Peyer's patch (tissue), 4 donors: Measurements from ENCODE around the gene PIGZ.

Experiments
- POLR2A ChIP-seq, 2 donors: fragments of 450-650 bp; IDR thresholded peaks; one replicate each; pipeline ENCODE4 v1.5.1; 2017; ENCODE audit warnings: antibody characterized with exemption in 2 of 2, mild to moderate bottlenecking in 2 of 2, moderate library complexity in 2 of 2
- TF ChIP-seq, protein P1 (sequence below), 6 experiments: fragments of 450-650 bp in 4 of 6; fragments of 200-600 bp in 2 of 6; sonication (generic) in 1 of 6; IDR thresholded peaks; one replicate each; pipeline ENCODE4 v1.5.1; 2017 to 2019; ENCODE audit warnings: antibody characterized with exemption in 6 of 6, mild to moderate bottlenecking in 3 of 6, moderate library complexity in 1 of 6

DNA sequence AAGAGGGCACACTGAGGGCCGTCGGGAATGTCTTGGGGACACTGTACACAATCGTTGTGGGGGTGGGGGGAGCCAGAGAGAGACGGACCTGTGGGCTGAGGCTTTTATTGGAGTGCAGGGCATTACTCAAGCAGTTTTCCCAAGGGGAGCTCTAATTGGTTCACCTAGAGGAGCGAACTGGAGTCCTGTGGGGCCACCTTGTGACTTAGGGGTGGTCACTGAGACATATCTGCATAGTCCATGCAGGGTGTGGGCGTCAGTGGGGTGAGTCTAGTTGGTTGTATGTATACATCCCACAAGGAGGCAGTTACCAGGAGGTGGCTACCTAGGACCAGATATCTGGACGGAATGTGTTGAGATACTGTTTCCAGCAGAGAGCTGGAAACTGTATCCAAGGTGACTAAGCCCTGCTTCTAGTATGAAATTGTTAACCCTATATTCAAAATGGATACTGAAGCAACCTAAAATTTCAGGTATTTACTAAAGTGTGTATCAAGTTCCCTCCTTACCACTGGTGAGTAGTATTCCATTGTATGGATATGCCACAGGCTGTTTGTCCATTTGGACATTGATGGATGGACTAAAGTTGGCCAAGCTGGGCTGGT is 2.6 kb upstream of the PIGZ start:
- TF ChIP-seq, protein P1, sequence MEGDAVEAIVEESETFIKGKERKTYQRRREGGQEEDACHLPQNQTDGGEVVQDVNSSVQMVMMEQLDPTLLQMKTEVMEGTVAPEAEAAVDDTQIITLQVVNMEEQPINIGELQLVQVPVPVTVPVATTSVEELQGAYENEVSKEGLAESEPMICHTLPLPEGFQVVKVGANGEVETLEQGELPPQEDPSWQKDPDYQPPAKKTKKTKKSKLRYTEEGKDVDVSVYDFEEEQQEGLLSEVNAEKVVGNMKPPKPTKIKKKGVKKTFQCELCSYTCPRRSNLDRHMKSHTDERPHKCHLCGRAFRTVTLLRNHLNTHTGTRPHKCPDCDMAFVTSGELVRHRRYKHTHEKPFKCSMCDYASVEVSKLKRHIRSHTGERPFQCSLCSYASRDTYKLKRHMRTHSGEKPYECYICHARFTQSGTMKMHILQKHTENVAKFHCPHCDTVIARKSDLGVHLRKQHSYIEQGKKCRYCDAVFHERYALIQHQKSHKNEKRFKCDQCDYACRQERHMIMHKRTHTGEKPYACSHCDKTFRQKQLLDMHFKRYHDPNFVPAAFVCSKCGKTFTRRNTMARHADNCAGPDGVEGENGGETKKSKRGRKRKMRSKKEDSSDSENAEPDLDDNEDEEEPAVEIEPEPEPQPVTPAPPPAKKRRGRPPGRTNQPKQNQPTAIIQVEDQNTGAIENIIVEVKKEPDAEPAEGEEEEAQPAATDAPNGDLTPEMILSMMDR (IDR thresholded peaks at IDR 0.05): no peak
- no peak for TF ChIP-seq POLR2A (IDR thresholded peaks at IDR 0.05)
